Activated T-helper 9 cell treated with anti-CD3 and anti-CD28 coated beads, Interleukin-2, amount 50 U/mL, for 16 hours (primary cell): ENCODE results near the gene ATP1B4.
A peak's percentile ranks its signal among the peaks of the same experiment; 100 is the strongest.
"Not testable (repeated sequence)": the region's sequence is repeated elsewhere in the genome, so short reads cannot be mapped to it uniquely, and the experiment has no call there.

Experiments used
- DNase-seq: peaks from one replicate; pipeline ENCODE4 v3.0.0-alpha.2; 2020; ENCODE audit warnings: low read depth

The ATP1B4 gene

DNA sequence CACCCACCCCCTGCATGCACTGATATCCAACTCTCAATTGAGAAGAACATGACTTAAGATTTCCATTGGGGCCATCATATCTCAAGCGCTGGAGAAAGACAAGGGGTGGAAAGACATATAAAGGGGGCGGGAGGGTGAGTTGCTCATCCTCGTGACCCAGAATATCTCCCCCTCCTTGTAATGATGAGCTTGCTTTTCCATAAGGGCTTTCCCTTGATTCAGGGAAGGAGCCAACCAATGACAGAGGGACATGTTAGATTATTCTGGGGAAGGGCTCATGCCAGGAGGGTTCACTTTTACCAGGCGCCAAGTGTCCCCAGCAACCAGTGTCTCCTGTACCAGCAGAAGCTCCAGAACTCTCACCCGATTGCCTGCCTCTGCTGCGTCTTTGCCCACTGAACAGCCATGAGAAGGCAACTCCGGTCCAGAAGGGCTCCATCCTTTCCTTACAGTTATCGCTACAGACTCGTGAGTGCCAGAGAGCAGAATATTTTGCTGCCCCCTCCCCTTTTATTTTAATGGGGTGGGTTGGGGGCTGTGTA lies at the start of gene ATP1B4:
Gene ATP1B4, plus strand, starts transcription at position 326 of the 542 bp plus-strand sequence. Its CDS starts 80 bp downstream, at position 406.
- no peak for DNase-seq

DNA sequence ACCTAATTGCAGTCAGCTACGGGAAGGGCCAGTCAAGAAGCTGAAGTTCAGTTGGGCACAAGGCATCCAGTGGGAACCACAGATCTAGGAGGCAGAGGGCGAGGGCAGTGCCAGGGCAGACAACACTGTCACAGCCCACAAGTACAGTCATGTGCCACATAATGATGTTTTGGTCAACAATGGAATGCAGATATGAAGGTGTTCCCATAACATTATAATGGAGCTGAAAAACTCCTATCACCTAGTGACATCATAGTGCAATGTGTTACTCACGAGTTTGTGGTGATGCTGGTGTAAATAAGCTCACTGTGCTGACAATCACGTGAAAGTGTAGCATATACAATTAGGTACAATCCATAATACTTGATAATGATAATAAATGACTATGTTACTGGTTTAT lies 46.1 kb upstream of the ATP1B4 start:
- no peak for DNase-seq

DNA sequence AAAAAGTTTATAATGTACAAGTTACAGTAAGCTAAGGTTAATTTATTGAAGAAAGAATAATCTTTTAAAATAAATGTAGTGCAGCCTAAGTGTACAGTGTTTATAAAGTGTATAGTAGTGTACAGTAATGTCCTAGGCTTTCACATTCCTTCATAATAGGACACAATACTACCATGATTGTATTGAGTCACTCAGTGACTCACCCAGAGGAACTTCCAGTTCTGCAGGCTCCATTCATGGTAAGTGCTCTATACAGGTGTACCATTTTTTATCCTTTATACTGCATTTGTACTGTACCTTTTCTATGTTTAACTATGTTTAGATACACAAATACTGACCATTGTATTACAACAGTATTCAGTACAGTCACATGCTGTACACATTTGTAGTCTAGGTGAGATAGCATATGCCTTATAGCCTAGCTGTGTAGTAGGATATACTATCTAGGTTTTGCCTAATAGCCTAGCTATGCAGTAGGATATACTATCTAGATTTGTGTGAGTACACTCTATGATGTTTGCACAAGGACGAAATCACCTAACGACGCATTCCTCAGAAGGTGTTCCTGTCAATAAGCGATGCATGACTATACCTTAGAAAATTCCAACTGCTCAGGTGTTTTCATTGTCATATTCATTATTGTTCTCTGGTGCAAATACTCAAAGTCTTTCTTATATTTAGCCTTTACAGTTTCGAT lies 45.2 kb upstream of the ATP1B4 start:
- DNase-seq = no peak

DNA sequence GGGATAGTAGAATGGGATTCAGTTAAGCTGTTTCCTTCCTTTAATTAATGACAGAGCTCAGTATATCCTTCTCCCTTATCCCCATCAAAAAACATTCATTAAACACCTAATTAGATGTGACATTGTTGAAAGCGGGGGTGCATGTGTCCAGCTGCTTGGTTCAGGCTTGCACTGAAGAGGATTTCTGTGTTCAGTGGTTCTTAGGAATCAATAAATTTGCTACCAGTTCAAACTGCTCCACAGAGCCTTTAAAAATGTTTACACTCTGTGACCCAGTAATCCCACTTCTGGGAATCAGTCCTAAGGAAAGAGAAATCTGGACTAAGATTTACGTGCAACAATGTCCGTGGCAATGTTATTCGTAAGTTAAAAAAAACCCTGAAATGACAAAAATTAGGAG lies 43.5 kb upstream of the ATP1B4 start:
- no peak for DNase-seq

DNA sequence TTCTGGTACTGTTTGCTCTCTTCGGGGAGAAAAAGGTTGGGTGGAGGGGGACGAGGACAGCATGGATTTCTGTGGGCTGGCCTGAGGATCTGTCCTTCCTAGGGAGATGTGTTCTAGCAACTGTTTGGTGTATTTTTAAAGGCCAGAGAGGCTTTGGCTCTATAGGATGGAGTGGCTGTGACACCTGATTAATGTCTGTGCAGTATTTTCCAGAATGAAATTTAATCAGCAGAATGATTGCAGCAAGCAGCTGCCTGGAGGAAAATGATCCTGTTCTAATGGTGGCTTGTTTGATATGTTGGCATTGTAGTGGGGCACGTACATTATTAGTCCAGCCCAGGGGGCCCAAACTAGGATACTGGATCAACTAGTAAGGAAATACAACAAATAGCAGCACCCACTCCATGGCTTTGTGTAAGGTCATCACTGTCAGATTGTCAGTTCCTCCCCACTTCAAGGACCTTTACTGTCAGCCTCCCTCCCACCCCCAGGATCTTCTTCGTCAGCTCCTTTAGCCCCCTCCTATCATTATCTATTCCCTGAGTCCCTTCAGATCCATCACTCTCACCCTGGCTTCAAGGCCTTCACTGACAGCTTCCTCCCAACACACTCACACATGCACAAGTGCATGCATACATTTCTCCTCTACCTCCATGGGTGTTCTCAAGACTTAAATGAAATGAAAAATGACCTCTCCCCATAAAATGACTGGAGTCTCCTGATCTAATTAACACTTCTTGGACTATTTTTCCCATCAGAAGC lies 40.2 kb upstream of the ATP1B4 start:
- DNase-seq = no peak

DNA sequence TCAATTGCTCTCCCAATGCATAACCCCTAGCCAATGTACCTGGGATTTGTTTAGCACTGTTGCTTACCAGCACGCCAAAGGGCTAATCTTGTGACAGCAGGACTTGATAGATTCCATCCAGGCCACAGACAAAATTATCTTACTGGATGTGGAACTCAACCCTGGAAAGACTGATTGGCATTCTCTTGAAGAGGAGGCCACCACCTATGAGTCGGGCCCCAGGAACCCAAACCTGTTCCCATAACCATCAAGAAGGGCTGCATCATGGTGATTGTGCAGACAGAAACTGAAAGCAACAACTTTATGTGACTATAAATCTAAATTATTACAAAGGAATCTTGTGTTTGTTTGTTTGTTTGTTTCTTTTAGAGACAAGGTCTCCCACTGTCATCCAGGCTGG lies 30.8 kb upstream of the ATP1B4 start:
- no peak for DNase-seq

DNA sequence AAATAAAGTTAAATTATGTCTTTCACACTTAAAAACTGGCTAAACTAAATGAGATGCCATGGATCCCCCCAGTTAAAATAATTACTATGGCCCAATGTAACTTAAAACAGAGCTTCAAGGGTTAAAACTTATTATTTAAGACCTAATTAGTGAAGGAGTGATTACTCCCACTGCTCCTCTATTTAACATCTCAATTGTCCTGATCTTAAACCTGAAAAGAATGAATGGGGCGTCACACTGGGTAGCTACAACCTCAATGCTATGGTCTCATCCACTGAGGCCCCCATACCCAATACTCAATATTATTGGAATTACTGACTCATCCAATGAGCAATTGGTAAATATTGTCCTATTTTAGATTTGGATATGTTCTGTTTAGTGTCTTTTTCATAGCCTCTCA lies 29.5 kb upstream of the ATP1B4 start:
- no peak for DNase-seq

DNA sequence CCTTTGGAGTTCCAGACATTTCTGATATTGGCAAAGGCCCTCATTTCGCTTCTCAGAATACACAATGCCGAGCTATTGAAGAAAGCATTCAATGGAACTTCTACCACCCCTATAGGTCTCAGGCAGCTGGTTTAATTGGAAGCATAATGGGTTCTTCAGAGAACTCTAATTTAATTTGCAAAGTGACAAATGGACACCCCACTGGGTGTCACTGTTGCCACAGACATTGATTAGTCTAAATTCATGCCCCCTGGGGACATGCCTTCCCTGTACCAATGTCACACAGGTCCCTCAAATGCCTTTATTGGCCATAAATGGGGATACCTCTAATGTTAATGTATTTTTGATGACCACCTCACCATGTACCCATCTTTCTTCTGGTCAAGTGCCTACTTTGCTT lies 27.7 kb upstream of the ATP1B4 start:
- no peak for DNase-seq

DNA sequence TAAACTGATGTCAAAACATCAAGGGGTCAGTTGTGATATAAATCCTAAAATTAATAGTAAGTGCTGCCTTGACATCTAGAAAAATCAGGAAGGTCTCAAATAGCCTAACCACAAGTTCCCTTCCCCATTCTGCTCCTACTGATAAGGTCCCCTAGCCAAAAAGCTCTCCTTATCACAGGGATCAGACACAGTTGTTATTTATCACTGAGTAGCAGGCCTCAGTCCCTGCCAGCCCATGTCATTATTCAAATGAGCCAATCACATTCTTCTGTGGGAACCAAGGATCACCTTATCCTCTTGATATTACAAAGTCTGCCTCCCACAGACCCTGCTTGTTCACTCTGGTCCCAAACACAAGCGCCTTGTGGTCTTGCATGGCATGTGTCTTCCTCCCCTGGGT lies 27.3 kb upstream of the ATP1B4 start:
- DNase-seq = no peak

DNA sequence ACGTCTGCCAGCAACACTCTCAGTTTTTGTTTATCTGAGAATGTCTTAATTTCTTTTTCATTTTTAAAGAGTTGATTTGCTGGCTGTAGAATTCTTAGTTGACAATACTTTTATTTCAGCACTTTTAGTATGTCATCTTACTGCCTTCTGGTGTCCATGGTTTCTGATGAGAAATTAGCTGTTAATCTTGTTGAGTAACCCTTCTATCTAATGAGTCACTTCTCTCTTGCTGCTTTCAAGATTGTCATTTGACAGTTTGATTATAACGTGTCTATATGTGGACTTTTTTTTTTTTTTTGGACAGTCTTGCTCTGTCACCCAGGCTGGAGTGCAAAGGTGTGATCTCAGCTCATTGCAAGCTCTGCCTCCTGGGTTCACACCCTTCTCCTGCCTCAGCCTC lies 26.6 kb upstream of the ATP1B4 start:
- no peak for DNase-seq

DNA sequence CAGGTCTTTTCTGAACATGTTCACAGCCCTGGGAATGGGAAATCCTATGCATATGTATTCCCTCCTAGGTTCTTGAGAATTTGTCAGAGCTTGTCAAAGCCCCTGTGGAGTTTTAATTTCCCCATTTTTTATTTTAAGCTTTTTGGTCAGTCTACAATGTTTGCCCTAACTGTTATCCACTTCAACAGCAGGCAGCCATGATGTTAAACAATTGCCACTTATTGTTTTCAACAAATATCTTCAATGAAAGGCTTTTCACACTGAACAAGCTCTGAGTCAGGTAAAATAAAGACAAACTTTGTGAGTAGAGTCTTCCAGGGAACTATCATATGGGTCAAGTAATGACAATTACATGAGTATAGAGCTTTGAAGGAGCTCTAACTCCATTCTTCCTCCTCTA lies 25.0 kb upstream of the ATP1B4 start:
- no peak for DNase-seq

DNA sequence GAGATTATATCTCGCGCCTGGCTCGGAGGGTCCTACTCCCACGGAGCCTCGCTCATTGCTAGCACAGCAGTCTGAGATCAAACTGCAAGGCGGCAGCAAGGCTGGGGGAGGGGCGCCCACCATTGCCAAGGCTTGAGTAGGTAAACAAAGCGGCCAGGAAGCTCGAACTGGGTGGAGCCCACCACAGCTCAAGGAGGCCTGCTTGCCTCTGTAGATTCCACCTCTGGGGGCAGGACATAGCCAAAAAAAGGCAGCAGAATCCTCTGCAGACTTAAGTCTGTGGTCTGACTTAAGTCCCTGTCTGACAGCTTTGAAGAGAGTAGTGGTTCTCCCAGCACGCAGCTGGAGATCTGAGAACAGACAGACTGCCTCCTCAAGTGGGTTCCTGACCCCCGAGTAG lies 17.3 kb upstream of the ATP1B4 start:
- DNase-seq = not testable (repeated sequence)

DNA sequence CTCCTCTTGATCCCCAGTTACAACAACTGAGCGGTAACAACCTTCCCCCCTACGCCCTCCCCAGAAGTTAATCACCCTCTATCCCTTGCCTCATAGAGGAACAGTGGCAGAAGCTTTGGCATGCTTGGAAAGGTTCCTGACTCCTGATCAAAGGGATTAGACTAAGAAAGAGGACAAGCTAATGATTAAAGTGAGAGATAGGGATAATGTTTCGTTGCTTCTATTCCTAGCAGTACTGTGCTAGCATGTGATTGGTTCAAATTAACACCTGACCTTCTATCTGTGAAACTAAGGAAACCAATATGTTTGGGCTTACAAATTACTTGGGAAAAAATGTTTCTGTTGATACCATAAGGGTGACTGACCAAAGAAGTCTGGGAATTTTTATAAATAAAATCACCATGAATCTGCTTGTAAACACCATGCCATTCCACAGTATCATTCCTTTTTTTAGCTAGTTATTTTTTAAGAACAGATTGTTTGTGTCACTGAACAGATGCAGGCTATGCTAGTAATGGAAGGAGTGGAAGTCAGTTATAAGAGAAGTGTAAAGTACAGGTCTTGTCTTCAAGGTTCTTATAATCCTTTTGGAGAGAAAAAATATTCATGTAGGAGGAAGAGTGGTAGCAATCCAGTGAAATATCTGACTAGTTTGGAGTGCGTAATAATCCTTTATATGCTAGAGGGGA lies 11.3 kb upstream of the ATP1B4 start:
- no peak for DNase-seq

DNA sequence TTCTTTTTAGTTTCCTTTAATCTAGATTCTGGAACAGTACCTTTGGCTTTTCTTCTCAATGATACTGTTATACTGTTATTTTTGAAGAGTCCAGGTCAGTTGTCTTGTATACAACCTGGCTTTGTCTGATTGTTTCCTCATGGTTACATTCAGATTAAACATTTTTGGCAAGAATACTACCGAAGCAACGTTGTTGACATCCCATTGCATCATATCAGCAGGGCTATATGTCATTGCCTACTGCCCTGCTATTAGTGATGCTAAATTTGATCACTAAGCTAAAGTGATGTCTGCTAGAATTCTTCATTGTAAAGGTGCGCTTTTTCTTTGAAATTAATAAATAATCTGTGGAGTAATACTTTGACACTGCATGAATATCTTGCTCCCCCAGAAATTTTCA lies 5.8 kb upstream of the ATP1B4 start:
- no peak for DNase-seq

DNA sequence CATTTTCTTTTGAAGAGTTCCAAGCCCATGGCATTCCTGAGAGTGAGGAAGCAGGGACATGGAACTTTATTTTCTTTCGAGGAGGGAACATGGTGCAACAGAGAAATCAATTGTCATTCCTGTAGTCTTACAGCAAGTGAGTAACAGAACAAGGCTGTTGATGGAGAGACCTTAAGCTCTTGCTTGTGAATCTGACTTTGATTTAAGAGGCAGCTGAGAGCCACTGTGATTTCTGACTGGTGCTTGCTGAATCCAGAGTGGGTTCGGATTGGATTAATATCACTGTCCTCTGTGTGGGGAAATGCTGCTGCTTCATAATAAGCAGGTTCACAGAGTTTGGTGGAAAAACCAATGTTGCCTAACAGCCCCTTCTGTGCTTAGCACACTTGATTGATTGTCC lies 4.7 kb upstream of the ATP1B4 start:
- DNase-seq = no peak

DNA sequence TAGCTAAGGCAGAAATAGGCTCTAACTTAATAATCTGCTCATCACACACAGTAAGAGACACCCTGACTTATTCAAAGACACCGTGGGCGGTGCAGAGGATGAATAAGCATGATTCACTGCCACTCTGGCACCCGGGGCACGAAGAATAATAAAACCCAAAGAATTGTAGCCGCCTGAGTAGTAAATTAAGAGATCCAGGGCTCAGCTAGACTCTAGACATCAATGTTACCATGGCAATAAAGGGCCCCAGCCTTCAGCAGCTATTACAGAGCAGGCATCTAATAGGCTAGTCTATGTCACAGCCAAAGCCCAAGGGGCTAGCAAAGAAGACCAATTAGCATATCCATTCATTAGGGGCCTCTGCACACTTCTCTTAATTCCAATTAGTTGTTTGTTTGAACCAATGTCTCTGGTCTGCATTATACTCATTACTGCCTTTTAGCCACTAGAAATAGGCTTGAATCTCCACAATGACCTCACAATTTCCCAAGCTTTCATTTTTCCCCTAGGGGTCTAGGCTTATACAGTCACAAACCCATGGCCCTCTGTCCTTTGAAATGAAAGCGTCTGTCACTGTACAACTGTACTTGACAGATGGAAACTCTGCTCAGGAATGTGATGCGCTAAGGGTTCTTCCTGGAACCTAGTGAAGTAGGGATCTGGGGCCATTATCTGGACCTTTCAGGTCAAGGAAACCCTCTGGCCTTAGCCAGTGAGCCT lies 3.0 kb upstream of the ATP1B4 start:
- no peak for DNase-seq

DNA sequence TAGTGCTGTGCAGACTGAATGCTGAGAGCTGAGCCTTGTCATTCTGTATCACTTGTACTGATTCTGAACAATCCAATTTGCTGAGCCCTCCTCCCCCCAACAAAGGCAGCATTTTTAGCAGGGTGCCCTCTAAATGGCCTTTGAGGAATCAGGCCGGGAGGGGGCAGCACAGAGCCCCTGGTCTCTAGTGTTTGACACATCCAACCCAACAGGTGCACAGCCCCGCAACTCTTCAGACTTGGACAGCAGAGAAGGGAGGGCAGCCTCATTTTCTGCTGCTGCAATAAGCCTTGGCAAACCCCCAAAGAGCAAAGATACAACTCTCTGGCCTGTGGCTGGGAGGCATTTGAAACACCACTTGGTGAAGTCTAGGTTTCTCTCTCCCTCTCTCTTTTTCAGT lies 3.4 kb downstream of the ATP1B4 start:
- DNase-seq = peak; percentile 15

DNA sequence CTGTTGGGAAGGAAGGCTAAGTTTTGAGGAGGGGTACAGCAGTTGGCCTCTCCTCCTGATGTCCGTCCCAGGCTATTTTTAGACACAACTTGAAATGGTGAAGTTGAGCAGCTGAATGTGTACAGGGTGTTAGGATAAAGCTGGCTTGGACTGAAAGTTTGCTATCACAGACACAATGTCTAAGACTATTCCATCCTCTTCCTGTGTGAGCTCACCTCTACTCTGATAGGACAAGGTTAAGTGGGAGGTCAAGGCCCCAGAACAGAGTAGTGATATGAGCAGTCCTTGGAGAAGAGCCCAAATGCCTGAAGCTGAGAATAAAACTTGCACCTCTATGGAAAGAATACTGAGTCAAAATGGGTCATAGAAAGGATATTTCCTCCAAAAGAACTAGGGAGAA lies 4.1 kb downstream of the ATP1B4 start:
- no peak for DNase-seq

DNA sequence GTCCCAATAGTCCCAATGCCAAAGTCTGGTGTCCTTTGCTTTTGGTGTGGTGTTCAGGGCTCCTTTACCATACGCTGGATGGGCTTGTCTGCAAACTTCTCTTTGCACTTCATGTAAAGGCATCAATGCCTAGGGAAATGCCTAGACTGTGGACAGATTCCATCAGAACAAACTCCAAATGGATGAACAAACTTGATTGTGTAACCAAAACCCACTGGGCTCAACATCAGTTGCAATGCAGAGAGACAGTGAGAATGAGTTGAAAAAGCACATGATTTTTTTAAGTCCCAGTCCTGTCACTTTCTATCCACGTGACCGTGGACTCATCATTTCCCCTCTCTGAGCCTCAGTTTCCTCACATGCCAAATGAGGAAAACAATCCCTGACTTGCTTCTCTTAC lies 4.9 kb downstream of the ATP1B4 start:
- no peak for DNase-seq

DNA sequence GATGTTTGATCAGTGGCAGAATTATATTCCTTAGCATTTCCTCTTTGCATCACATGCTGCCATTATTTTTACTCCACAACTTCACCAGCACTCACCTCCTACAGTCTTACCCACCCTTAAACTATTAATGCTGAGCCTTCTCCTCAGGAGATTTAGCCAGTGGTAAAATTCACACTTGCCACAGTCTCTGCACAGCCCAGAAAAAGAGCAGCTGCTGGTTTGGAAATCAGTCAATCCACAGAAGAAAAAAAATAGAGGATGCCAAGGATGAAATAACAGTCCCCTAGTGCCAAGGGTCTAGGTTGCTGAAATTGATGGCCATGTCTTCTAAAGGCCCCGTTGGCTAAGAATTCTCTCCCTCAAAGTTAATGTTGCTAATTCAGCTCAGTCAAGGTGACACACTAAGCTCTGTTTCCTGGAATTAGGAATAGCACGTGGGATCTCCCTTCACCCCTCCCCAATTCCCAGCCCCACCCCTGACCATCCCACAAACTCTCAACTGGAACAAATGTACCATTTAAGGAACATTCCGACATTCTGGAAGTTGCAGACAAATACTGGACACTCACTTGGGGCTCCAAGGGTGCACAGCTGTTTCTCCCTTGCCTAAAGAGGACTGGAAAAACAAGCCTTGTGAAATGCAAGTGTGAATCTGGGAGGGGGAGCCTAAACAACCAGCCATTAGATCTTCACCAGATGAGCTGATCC lies 5.7 kb downstream of the ATP1B4 start:
- no peak for DNase-seq

DNA sequence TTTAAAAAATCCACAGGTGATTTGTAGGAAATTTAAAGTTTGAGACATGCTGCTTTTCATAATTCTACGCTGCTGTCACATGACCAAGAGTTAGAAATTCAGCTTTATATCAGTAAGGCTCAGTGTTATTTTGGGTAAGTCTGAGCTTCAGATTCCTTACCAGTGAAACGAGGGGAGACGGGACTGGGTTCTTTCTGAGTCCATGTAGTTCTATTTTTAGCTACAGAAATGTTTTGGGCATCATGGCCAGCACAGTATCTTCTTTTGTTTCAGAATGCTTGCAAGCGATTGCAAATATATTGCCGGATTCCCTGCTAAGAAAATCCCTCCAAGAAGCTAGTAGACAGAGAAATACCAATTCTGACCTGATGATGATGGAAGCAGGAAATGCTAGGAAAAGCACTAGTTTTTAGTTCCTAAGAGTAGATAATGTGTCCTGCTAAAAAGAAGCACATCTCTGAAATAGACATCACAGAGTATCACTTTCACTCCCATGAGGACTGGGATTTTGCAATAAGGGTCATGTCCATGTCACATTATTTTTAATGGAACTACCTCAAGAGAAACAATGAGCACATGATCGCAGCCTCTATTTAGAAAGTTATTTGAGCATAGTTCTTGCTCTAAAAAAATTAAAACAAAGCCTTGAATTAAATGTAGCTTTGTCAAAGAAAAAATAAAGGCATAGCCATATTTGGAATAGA lies 10.9 kb downstream of the ATP1B4 start:
- no peak for DNase-seq
